ENCODE results near the gene AGK. TPM values are rescaled to one million over a fixed set of nuclear protein-coding genes. Genes with fewer than 3 reads are reported as not detected.

The AGK gene
- total and polyA plus RNA-seq, 12 donors, result 17.7 to 45.1 (median 38.3) TPM

- ATAC-seq, result no peak
- 67 to 71% methylated on average over 6 of the region's 6 CpGs for WGBS, 2 donors
- H3K4me1 ChIP-seq, result peaks cover 0 to 33% (median 12%) of the 10 kb centered on the region in 9 donors
- H3K27ac ChIP-seq, result peak overlapping the region in 3 of 10 donors; percentile 5 to 21 (median 18)
- intact Hi-C loops (cut with DNase I), result loop anchor here in 5 of 10 donors (10.0 kb wide), 4 partner anchors 94 to 834 kb away; partner anchors contain the start of genes AGK (in 3 of the 5) and MRPS33 (in 1 of the 5)
- no peaks in the 10 kb centered on the region for H3K9me3 ChIP-seq
- peaks cover 0 to 55% (median 13%) of the 10 kb centered on the region in 9 donors for H3K36me3 ChIP-seq
- no peak overlapping the region for H3K4me3 ChIP-seq
- H3K27me3 ChIP-seq, result no peaks in the 10 kb centered on the region
- no peak for DNase-seq
- no peak for TF ChIP-seq CTCF (IDR thresholded peaks at IDR 0.05)
Observed at GRCh38 chr7:141648276-141649114, 97.3 kb downstream of the AGK start.

GRCh38 chr7:141649137-141649864 lies 98.1 kb downstream of the AGK start:
- peaks cover 0 to 28% (median 14%) of the 10 kb centered on the region in 9 donors for H3K4me1 ChIP-seq
- DNase-seq (no peak), ATAC-seq (peak in 1 of 8 donors; percentile 5)
- H3K36me3 ChIP-seq, result peaks cover 0 to 53% (median 14%) of the 10 kb centered on the region in 9 donors
- TF ChIP-seq CTCF (IDR thresholded peaks at IDR 0.05), result no peak
- no peaks in the 10 kb centered on the region for H3K9me3 ChIP-seq
- intact Hi-C loops (cut with DNase I), result loop anchor here in 5 of 10 donors (10.0 kb wide), 4 partner anchors 94 to 834 kb away; partner anchors contain the start of genes AGK (in 3 of the 5) and MRPS33 (in 1 of the 5)
- H3K4me3 ChIP-seq, result no peak overlapping the region
- peak overlapping the region in 2 of 10 donors; percentile 9 to 21 for H3K27ac ChIP-seq
- H3K27me3 ChIP-seq, result no peaks in the 10 kb centered on the region
- WGBS, 2 donors, result 75 to 80% methylated on average over 8 of the region's 8 CpGs

- intact Hi-C loops (cut with DNase I), result loop anchor here in 7 of 10 donors (5.0 to 10.0 kb wide), 9 partner anchors 52 to 835 kb away; partner anchors contain the start of genes SSBP1 (in 5 of the 7), AGK (in 3 of the 7), DENND11 (in 1 of the 7) and MRPS33 (in 1 of the 7)
- WGBS, 2 donors, result 33 to 34% methylated on average over 6 of the region's 6 CpGs
- peak in 1 of 2 donors; percentile 55 for DNase-seq
- Histone ChIP-seq H3K36me3 (peaks cover 0 to 56% (median 14%) of the 10 kb centered on the region in 9 donors), H3K27me3 (no peaks in the 10 kb centered on the region), H3K4me1 (peaks cover 0 to 35% (median 18%) of the 10 kb centered on the region in 9 donors), H3K4me3 (no peak overlapping the region), H3K9me3 (no peaks in the 10 kb centered on the region), H3K27ac (peak overlapping the region in 2 of 10 donors; percentile 2 to 33)
- ATAC-seq, result peak; percentile 76 to 90 (median 86)
- TF ChIP-seq CTCF (IDR thresholded peaks at IDR 0.05), result peak; percentile 51 to 80 (median 68)
Observed at GRCh38 chr7:141649865-141650634, 98.8 kb downstream of the AGK start.

Measured in heart right ventricle (tissue), 16 donors.